NK-92 (cell line): ENCODE results near the gene LAMP1.
"Not testable (repeated sequence)": the region's sequence is repeated elsewhere in the genome, so short reads cannot be mapped to it uniquely, and the experiment has no call there.

Source experiments
- DNase-seq: peaks from one replicate; lab custom pipeline; 2025; ENCODE audit not compliant: unreplicated experiment; lab: John Stamatoyannopoulos, UW

The LAMP1 gene

GRCh38 chr13:113327391-113327765 is 30.3 kb downstream of the LAMP1 start:
- no peak for DNase-seq

GRCh38 chr13:113327766-113328471 is 30.9 kb downstream of the LAMP1 start:
- DNase-seq, result no peak

- no peak for DNase-seq
Observed at GRCh38 chr13:113328851-113329250, 31.8 kb downstream of the LAMP1 start.

GRCh38 chr13:113329656-113330312 is 32.7 kb downstream of the LAMP1 start:
- DNase-seq, result no peak

- DNase-seq, result no peak
Observed at GRCh38 chr13:113332615-113333014, 35.6 kb downstream of the LAMP1 start.

- no peak for DNase-seq
Observed at GRCh38 chr13:113333076-113333475, 36.0 kb downstream of the LAMP1 start.

- no peak for DNase-seq
Observed at GRCh38 chr13:113337556-113337955, 40.5 kb downstream of the LAMP1 start.

- no peak for DNase-seq
Observed at GRCh38 chr13:113337976-113338375, 40.9 kb downstream of the LAMP1 start.

- no peak for DNase-seq
Observed at GRCh38 chr13:113338451-113338850, 41.4 kb downstream of the LAMP1 start.

- no peak for DNase-seq
Observed at GRCh38 chr13:113342820-113343691, 46.0 kb downstream of the LAMP1 start.

- no peak for DNase-seq
Observed at GRCh38 chr13:113343692-113343968, 46.6 kb downstream of the LAMP1 start.

GRCh38 chr13:113345486-113345885 is 48.4 kb downstream of the LAMP1 start:
- no peak for DNase-seq

GRCh38 chr13:113347736-113348225 is 50.7 kb downstream of the LAMP1 start:
- DNase-seq, result not testable (repeated sequence)

GRCh38 chr13:113348591-113348990 is 51.6 kb downstream of the LAMP1 start:
- no peak for DNase-seq

- no peak for DNase-seq
Observed at GRCh38 chr13:113349050-113349449, 52.0 kb downstream of the LAMP1 start.

GRCh38 chr13:113349491-113349890 is 52.5 kb downstream of the LAMP1 start:
- DNase-seq, result no peak

GRCh38 chr13:113350065-113350937 is 53.3 kb downstream of the LAMP1 start:
- no peak for DNase-seq

GRCh38 chr13:113350938-113351335 is 53.9 kb downstream of the LAMP1 start:
- DNase-seq, result no peak

- DNase-seq, result no peak
Observed at GRCh38 chr13:113351514-113352026, 54.5 kb downstream of the LAMP1 start.

- DNase-seq, result no peak
Observed at GRCh38 chr13:113353254-113353653, 56.2 kb downstream of the LAMP1 start.
